C4-2B (cell line): ENCODE measurements around the gene ATP11A.

Source experiments
- ZFX ChIP-seq: fragments of 450-650 bp; IDR thresholded peaks from 2 replicates; pipeline ENCODE4 v1.6.1; 2017
- TF ChIP-seq, protein P1 (sequence below): fragments of 450-650 bp; conservative IDR thresholded peaks from 2 replicates; pipeline ENCODE4 v1.5.1; 2017; ENCODE audit warnings: mild to moderate bottlenecking

DNA sequence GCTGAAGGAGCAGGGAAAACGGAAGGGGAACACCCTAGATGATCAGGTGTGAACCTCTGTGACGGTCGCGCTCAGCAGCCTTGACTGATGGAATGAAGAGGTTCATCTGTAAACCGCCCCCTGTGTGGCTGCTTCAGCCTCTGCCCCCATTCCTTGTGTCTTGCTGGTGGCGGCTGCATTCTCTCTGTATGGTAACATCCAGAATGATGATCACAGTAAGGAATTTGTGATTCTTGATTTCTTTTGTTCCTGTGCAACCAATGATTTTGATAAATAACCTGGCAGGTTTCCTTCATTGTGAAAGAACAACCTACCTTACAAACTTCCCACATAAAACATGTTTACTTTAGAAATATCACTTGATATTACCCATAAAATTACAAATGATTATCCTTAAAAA is 160.4 kb downstream of the ATP11A start:
- TF ChIP-seq, protein P1, sequence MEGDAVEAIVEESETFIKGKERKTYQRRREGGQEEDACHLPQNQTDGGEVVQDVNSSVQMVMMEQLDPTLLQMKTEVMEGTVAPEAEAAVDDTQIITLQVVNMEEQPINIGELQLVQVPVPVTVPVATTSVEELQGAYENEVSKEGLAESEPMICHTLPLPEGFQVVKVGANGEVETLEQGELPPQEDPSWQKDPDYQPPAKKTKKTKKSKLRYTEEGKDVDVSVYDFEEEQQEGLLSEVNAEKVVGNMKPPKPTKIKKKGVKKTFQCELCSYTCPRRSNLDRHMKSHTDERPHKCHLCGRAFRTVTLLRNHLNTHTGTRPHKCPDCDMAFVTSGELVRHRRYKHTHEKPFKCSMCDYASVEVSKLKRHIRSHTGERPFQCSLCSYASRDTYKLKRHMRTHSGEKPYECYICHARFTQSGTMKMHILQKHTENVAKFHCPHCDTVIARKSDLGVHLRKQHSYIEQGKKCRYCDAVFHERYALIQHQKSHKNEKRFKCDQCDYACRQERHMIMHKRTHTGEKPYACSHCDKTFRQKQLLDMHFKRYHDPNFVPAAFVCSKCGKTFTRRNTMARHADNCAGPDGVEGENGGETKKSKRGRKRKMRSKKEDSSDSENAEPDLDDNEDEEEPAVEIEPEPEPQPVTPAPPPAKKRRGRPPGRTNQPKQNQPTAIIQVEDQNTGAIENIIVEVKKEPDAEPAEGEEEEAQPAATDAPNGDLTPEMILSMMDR, result no peak
- no peak for TF ChIP-seq ZFX
